Thyroid gland (tissue), 4 donors: ENCODE results near the gene HNRNPA3. TPM values are rescaled to one million over a fixed set of nuclear protein-coding genes. Genes with fewer than 3 reads are reported as not detected.
"Not testable (repeated sequence)": the region's sequence is repeated elsewhere in the genome, so short reads cannot be mapped to it uniquely, and the experiment has no call there.

ENCODE experiments used
- DNase-seq, 2 donors: peaks; one replicate each; pipeline ENCODE4 v3.0.0-alpha.2; 2019
- H3K27ac ChIP-seq, 3 donors: fragments of 200-600 bp; sonication (generic); 1 replicate in 2 of 3; 2 replicates in 1 of 3; pipeline ENCODE4 v1.5.1; 2016 to 2019; ENCODE audit warnings: mild to moderate bottlenecking in 1 of 3, moderate library complexity in 1 of 3
- H3K27me3 ChIP-seq: fragments of 200-600 bp; sonication (generic); one replicate; pipeline ENCODE4 v1.5.1; 2019
- H3K36me3 ChIP-seq, 2 donors: fragments of 200-600 bp; sonication (generic); one replicate each; pipeline ENCODE4 v1.5.1; 2016 to 2019
- H3K4me1 ChIP-seq, 2 donors: fragments of 200-600 bp; sonication (generic); one replicate each; pipeline ENCODE4 v1.5.1; 2017 to 2019
- H3K4me3 ChIP-seq, 3 donors: fragments of 200-600 bp; sonication (generic); replicated peaks in 1 of 3; 1 replicate in 2 of 3; 2 replicates in 1 of 3; pipeline ENCODE4 v1.5.1; 2016; ENCODE audit warnings: mild to moderate bottlenecking in 1 of 3
- H3K9me3 ChIP-seq: fragments of 200-600 bp; sonication (generic); one replicate; pipeline ENCODE4 v1.5.1; 2017
- CTCF ChIP-seq, 6 experiments: fragments of 200-600 bp in 3 of 6; fragments of 450-650 bp in 3 of 6; sonication (generic) in 3 of 6; IDR thresholded peaks; one replicate each; pipeline ENCODE4 v1.5.1; 2016 to 2019; ENCODE audit warnings: antibody characterized with exemption in 6 of 6, mild to moderate bottlenecking in 2 of 6, inconsistent platforms in 1 of 6, moderate library complexity in 1 of 6
- POLR2A ChIP-seq, 2 donors: fragments of 450-650 bp; IDR thresholded peaks; one replicate each; pipeline ENCODE4 v1.6.1; 2017; ENCODE audit warnings: antibody characterized with exemption in 2 of 2, mild to moderate bottlenecking in 2 of 2, moderate library complexity in 1 of 2
- WGBS, 2 donors: methylation state at CpG; one replicate each; pipeline ENCODE4 v1.1.5; 2017; 5-methylcytosine and 5-hydroxymethylcytosine counted together
- intact Hi-C: fragments of 100-400 bp; cut with DNase I; formaldehyde crosslinking; loops from one replicate; pipeline ENCODE4 v1.15.1; 2023
- total RNA-seq, 4 donors: library from RNA; depleted of rRNA; stranded (reverse); fragments of >200 nt; gene quantifications; one replicate each; pipeline ENCODE4 v1.2.3, GENCODE V29; 2016

The HNRNPA3 gene
- total RNA-seq, 4 donors from 2014 or later = 80.3 to 115 (median 82.3) TPM

- H3K4me1 ChIP-seq = peaks cover 5 to 6% of the 10 kb centered on the region in 2 donors
- no peak overlapping the region for H3K27ac ChIP-seq
- no peak overlapping the region for H3K4me3 ChIP-seq
- TF ChIP-seq CTCF (IDR thresholded peaks at IDR 0.05) (no peak), POLR2A (IDR thresholded peaks at IDR 0.05) (no peak)
- DNase-seq = no peak
- H3K36me3 ChIP-seq = no peaks in the 10 kb centered on the region
- WGBS, 2 donors = 95 to 96% methylated on average over 5 of the region's 5 CpGs
- no peaks in the 10 kb centered on the region for H3K9me3 ChIP-seq
- intact Hi-C loops = no loop called here
- no peaks in the 10 kb centered on the region for H3K27me3 ChIP-seq
These were observed 32.2 kb upstream of the HNRNPA3 start for GRCh38 chr2:177180269-177181000.

GRCh38 chr2:177183860-177184259, 28.7 kb upstream of the HNRNPA3 start:
- Histone ChIP-seq H3K27ac (no peak overlapping the region), H3K36me3 (no peaks in the 10 kb centered on the region), H3K4me3 (no peak overlapping the region), H3K9me3 (no peaks in the 10 kb centered on the region), H3K4me1 (peaks cover 5 to 6% of the 10 kb centered on the region in 2 donors), H3K27me3 (no peaks in the 10 kb centered on the region)
- intact Hi-C loops = no loop called here
- TF ChIP-seq CTCF (IDR thresholded peaks at IDR 0.05) (no peak), POLR2A (IDR thresholded peaks at IDR 0.05) (no peak)
- DNase-seq = no peak

GRCh38 chr2:177184606-177185005, 28.0 kb upstream of the HNRNPA3 start:
- H3K9me3 ChIP-seq = no peaks in the 10 kb centered on the region
- no peak overlapping the region for H3K27ac ChIP-seq
- H3K36me3 ChIP-seq = no peaks in the 10 kb centered on the region
- peaks cover under 1 to 1% of the 10 kb centered on the region in 2 donors for H3K4me1 ChIP-seq
- no peak for DNase-seq
- TF ChIP-seq POLR2A (IDR thresholded peaks at IDR 0.05) (no peak), CTCF (IDR thresholded peaks at IDR 0.05) (no peak)
- no peak overlapping the region for H3K4me3 ChIP-seq
- WGBS, 2 donors = 91 to 95% methylated on average over 1 of the region's 1 CpG
- no peaks in the 10 kb centered on the region for H3K27me3 ChIP-seq
- intact Hi-C loops = no loop called here

- not testable (repeated sequence) for H3K4me3 ChIP-seq
These were observed 26.6 kb upstream of the HNRNPA3 start for GRCh38 chr2:177186038-177186437.

GRCh38 chr2:177187631-177188312, 24.8 kb upstream of the HNRNPA3 start:
- Histone ChIP-seq H3K9me3 (no peaks in the 10 kb centered on the region), H3K36me3 (no peaks in the 10 kb centered on the region), H3K27me3 (no peaks in the 10 kb centered on the region), H3K4me1 (no peaks in the 10 kb centered on the region), H3K27ac (no peak overlapping the region), H3K4me3 (no peak overlapping the region)
- 66 to 72% methylated on average over 8 of the region's 8 CpGs for WGBS, 2 donors
- TF ChIP-seq POLR2A (IDR thresholded peaks at IDR 0.05) (no peak), CTCF (IDR thresholded peaks at IDR 0.05) (no peak)
- intact Hi-C loops = no loop called here
- DNase-seq = no peak

More at GRCh38 chr2:177186038-177186437, 26.6 kb upstream of the HNRNPA3 start:
- H3K36me3 ChIP-seq, intact Hi-C loops, H3K9me3 ChIP-seq, DNase-seq, H3K27me3 ChIP-seq, H3K27ac ChIP-seq, H3K4me1 ChIP-seq: not testable (repeated sequence)
- 77 to 78% methylated on average over 7 of the region's 7 CpGs for WGBS, 2 donors
